Skeletal muscle satellite cell (primary cell): ENCODE data around the gene MS4A7. TPM values are rescaled to one million over a fixed set of nuclear protein-coding genes. Genes with fewer than 3 reads are reported as not detected.

Experiments
- H3K27me3 ChIP-seq: 2 replicates; pipeline ENCODE4 v1.7.0; 2013; ENCODE audit warnings: low read length; ENCODE audit not compliant: control insufficient read depth, insufficient read depth
- H3K36me3 ChIP-seq: 2 replicates; pipeline ENCODE4 v1.7.0; 2013; ENCODE audit warnings: mild to moderate bottlenecking, control low read depth, low read length; ENCODE audit not compliant: insufficient read depth
- H3K4me1 ChIP-seq: 2 replicates; pipeline ENCODE4 v1.7.0; 2013; ENCODE audit warnings: low read length; ENCODE audit not compliant: control insufficient read depth, insufficient read depth
- H3K4me2 ChIP-seq: 2 replicates; pipeline ENCODE4 v1.7.0; 2013; ENCODE audit warnings: mild to moderate bottlenecking, low read length
- H3K4me3 ChIP-seq: 2 replicates; pipeline ENCODE4 v1.7.0; 2013; ENCODE audit warnings: low read length
- H3K9ac ChIP-seq: 2 replicates; pipeline ENCODE4 v1.7.0; 2013; ENCODE audit warnings: mild to moderate bottlenecking, low read depth, low read length, moderate library complexity
- H3K9me3 ChIP-seq: replicated peaks from 2 replicates; pipeline ENCODE4 v1.7.0; 2013; ENCODE audit warnings: mild to moderate bottlenecking, control low read depth, low read length
- total RNA-seq: library from RNA; depleted of rRNA; stranded (reverse); fragments of >200 nt; gene quantifications from 2 replicates; pipeline ENCODE4 v1.2.3, GENCODE V29; 2012; rRNA removed

The MS4A7 gene
- not detected in 2 replicates for total RNA-seq

DNA sequence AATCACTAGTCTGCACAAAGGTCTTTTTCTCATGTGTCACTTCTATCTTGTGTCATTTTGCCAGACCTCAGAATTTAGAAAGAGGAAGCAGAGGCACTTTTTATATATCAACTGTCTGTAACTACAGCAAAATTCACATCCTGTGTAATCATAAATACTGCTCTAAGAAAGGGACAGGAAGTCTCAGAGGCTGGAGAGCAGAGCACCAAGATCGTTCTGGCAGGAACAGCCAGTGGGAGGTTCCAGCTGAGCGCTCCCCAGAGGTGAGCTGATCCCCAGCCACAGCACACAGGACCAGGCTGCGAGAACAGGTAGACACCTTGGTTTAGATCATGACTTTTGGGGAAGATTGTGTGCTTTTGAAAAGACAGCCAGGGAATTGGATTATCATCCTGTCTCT lies at the start of gene MS4A7:
MS4A7 (plus strand) TSS at position 179 of the 400 bp plus-strand sequence. CDS start 4,610 bp downstream, outside the sequence.
- Histone ChIP-seq H3K4me1 (no peaks in the 10 kb centered on the region), H3K27me3 (no peaks in the 10 kb centered on the region), H3K4me2 (no peak within 1 kb of the TSS), H3K9me3 (peaks cover 7% of the 10 kb centered on the region), H3K36me3 (no peaks in the 10 kb centered on the region), H3K4me3 (no peak within 1 kb of the TSS), H3K9ac (no peak within 1 kb of the TSS)

DNA sequence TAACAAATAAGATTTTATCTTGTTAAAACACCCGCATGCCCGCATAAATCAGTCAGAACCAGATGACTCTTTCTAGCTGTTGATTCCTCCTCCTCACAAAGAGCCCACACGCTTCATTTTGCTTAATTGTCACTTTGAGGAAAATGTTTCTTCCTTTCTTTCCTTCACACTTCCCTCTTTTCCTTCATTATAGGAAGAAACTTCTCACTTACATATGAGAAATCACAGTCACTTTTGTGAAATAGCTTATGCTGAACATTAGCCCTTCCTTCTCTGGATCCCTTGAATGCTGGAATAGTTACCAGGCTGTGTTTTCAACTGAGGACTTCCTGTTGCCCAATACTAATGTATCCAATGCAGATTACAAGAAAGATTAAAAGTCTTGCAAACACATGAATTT lies 45.5 kb upstream of the MS4A7 start:
- H3K9me3 ChIP-seq, result no peaks in the 10 kb centered on the region
- H3K4me2 ChIP-seq, result no peak overlapping the region
- H3K4me3 ChIP-seq, result no peak overlapping the region
- no peaks in the 10 kb centered on the region for H3K27me3 ChIP-seq
- no peaks in the 10 kb centered on the region for H3K4me1 ChIP-seq
- no peak overlapping the region for H3K9ac ChIP-seq
- H3K36me3 ChIP-seq, result no peaks in the 10 kb centered on the region

GRCh38 chr11:60334005-60334620 lies 44.2 kb upstream of the MS4A7 start:
- H3K4me2 ChIP-seq, result no peak overlapping the region
- no peaks in the 10 kb centered on the region for H3K36me3 ChIP-seq
- no peaks in the 10 kb centered on the region for H3K27me3 ChIP-seq
- no peaks in the 10 kb centered on the region for H3K9me3 ChIP-seq
- H3K9ac ChIP-seq, result no peak overlapping the region
- no peak overlapping the region for H3K4me3 ChIP-seq
- H3K4me1 ChIP-seq, result no peaks in the 10 kb centered on the region

DNA sequence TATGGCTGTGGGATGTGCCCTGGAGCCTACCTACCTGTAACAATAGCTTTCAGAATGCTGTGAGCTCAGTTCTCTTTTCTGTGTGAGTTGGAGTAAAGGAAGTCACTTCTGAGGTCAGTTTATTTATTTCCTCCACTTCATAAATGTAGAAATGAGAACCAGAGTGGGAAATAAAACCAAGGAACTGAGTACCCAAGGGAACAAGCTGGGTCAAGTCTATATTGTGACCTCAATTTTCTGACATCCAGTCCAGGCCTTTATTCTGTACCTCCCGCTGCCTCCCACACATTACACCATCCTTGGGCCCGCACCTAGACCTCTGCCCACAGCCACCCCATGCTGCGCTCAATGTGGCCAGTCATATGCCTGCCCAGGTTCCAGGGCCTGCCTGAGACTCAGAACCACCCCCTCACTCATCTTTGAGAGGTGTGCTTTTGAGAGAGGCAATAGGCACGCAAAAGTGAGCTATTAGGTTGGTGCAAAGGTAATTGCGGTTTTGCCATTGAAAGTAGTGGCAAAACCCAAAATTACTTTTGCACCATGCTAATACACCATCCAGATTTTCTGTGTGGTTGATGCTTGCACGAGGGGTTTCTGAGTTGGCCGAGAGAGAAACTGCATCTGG lies 41.5 kb upstream of the MS4A7 start:
- H3K4me3 ChIP-seq, result no peak overlapping the region
- H3K27me3 ChIP-seq, result no peaks in the 10 kb centered on the region
- H3K4me2 ChIP-seq, result no peak overlapping the region
- no peak overlapping the region for H3K9ac ChIP-seq
- no peaks in the 10 kb centered on the region for H3K9me3 ChIP-seq
- H3K36me3 ChIP-seq, result no peaks in the 10 kb centered on the region
- H3K4me1 ChIP-seq, result no peaks in the 10 kb centered on the region

- H3K4me3 ChIP-seq, result no peak overlapping the region
- H3K9me3 ChIP-seq, result no peaks in the 10 kb centered on the region
- H3K27me3 ChIP-seq, result no peaks in the 10 kb centered on the region
- H3K36me3 ChIP-seq, result no peaks in the 10 kb centered on the region
- no peaks in the 10 kb centered on the region for H3K4me1 ChIP-seq
- no peak overlapping the region for H3K9ac ChIP-seq
- H3K4me2 ChIP-seq, result no peak overlapping the region
Observed at GRCh38 chr11:60338053-60338452, 40.3 kb upstream of the MS4A7 start.

GRCh38 chr11:60339356-60339755 lies 39.0 kb upstream of the MS4A7 start:
- Histone ChIP-seq H3K27me3 (no peaks in the 10 kb centered on the region), H3K4me3 (no peak overlapping the region), H3K36me3 (no peaks in the 10 kb centered on the region), H3K4me1 (no peaks in the 10 kb centered on the region), H3K4me2 (no peak overlapping the region), H3K9me3 (no peaks in the 10 kb centered on the region), H3K9ac (no peak overlapping the region)

DNA sequence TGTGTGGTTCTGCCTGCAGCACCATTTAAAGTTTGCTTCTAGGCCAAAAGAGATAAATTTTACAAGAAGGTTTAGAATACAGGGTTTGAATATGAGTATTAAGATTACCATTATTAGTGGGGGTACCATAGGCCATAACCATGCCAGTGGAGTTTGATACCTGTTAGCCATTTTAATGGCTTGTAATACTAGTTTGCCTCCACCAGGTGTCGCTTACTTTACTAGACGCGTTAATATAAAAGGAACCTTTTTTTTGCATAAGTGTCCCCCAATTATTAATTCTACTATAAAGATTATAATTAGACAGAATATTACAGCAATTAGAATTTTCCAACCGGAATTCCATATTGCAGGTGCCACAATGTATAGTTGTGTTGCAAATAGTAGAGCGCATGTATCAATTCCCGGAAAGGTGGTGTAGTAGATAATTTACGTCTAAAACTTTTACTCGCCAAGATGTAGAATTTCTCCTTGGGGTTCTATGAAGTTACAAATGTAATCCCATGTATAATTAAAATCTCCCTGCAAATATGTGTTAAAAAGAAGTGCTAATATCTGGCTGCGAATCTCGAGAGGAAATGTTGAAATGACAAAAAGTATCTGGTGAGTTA lies 35.1 kb upstream of the MS4A7 start:
- no peak overlapping the region for H3K4me3 ChIP-seq
- no peaks in the 10 kb centered on the region for H3K27me3 ChIP-seq
- H3K4me2 ChIP-seq, result no peak overlapping the region
- H3K9ac ChIP-seq, result no peak overlapping the region
- no peaks in the 10 kb centered on the region for H3K4me1 ChIP-seq
- no peaks in the 10 kb centered on the region for H3K9me3 ChIP-seq
- H3K36me3 ChIP-seq, result no peaks in the 10 kb centered on the region

- no peak overlapping the region for H3K9ac ChIP-seq
- no peaks in the 10 kb centered on the region for H3K4me1 ChIP-seq
- H3K9me3 ChIP-seq, result no peaks in the 10 kb centered on the region
- no peaks in the 10 kb centered on the region for H3K36me3 ChIP-seq
- no peaks in the 10 kb centered on the region for H3K27me3 ChIP-seq
- H3K4me3 ChIP-seq, result no peak overlapping the region
- H3K4me2 ChIP-seq, result no peak overlapping the region
Observed at GRCh38 chr11:60344146-60344545, 34.2 kb upstream of the MS4A7 start.

DNA sequence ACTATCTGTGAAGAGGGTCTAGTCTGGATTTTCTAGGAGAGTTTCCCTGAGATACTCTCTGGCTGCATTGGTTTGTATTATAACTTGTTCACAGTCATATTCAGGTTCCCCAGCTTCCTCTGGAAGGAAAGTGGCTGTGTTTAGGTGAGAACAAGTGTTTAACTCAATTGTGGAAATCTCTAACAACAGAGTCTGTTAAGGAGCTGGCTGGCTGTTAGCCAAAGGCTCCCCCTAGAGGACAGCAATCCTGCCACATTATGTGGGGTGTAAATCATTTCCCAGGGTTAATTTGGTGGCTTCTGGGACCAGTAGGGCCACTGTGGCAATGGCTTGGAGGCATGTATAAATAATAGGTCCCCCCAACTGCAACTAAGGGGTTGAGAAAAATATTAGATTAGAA lies 32.8 kb upstream of the MS4A7 start:
- Histone ChIP-seq H3K9ac (no peak overlapping the region), H3K36me3 (no peaks in the 10 kb centered on the region), H3K4me1 (no peaks in the 10 kb centered on the region), H3K27me3 (no peaks in the 10 kb centered on the region), H3K9me3 (no peaks in the 10 kb centered on the region), H3K4me2 (no peak overlapping the region), H3K4me3 (no peak overlapping the region)

DNA sequence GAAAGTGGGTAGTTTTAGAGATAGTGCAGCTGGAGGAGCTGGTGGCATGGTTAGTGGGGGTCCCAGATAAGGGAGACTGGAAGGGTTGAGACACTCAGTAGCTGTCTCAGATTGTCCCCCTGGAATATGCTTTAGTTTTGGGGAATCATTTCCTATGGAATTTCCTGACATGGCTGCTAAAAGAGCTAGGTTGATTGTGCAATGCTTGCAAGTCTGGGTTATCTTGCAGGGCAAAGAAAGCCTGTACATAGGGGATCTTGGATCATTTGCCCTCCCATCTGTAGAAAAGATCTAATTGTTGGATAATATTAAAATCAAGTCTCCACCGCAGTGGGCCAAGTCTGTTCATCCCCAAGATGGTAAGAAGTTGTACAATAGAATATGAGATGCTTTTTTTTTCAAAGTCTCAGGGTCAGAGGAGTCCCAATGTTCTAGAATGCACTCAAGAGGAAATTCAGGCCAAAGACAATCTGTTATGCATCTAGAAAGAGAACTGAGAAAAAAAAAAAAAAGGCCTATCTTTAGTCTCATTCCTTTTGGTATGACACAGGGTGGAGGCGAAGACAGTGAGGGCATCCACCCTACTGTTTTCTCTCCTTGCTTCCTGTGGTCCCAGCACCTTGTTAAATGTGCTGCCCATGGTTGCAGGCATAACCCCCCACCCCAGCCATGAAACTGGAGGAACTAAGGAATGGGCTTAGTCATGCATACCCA lies 31.1 kb upstream of the MS4A7 start:
- Histone ChIP-seq H3K27me3 (no peaks in the 10 kb centered on the region), H3K9ac (no peak overlapping the region), H3K4me2 (no peak overlapping the region), H3K9me3 (no peaks in the 10 kb centered on the region), H3K36me3 (no peaks in the 10 kb centered on the region), H3K4me1 (no peaks in the 10 kb centered on the region), H3K4me3 (no peak overlapping the region)

GRCh38 chr11:60348116-60348515 lies 30.2 kb upstream of the MS4A7 start:
- no peak overlapping the region for H3K4me3 ChIP-seq
- H3K9me3 ChIP-seq, result no peaks in the 10 kb centered on the region
- H3K4me2 ChIP-seq, result no peak overlapping the region
- no peaks in the 10 kb centered on the region for H3K4me1 ChIP-seq
- no peaks in the 10 kb centered on the region for H3K36me3 ChIP-seq
- H3K9ac ChIP-seq, result no peak overlapping the region
- no peaks in the 10 kb centered on the region for H3K27me3 ChIP-seq
